HEK293 (cell line): Measurements from ENCODE around the gene ACTG1.

Source experiments
- CTCF ChIA-PET: fragments of 350-600 bp; formaldehyde crosslinking; extraction: SDS; loops from one replicate; lab custom pipeline; 2021; ENCODE audit warnings: antibody characterized with exemption; lab: Yijun Ruan, JAX
- POLR2A ChIA-PET: fragments of 300-600 bp; formaldehyde crosslinking; extraction: SDS; loops from one replicate; lab custom pipeline; 2020; ENCODE audit warnings: antibody characterized with exemption, inconsistent platforms; lab: Yijun Ruan, JAX
- H3K27ac ChIP-seq: fragments of 200-500 bp; sonication (Bioruptor generic); 2 replicates; pipeline ENCODE4 v1.5.1; 2014; ENCODE audit warnings: low read depth, low read length, control low read depth, inconsistent platforms; ENCODE audit errors: extremely low read depth
- H3K36me3 ChIP-seq, 2 experiments: fragments of 200-500 bp in 1 of 2; sonication (Bioruptor generic) in 1 of 2; 1 replicate in 1 of 2; 2 replicates in 1 of 2; pipeline ENCODE4 v1.5.1; 2014 to 2017; ENCODE audit warnings: inconsistent platforms in 2 of 2, low read length in 2 of 2; ENCODE audit not compliant: control insufficient read depth in 2 of 2, insufficient read depth in 1 of 2
- H3K4me1 ChIP-seq: fragments of 200-500 bp; sonication (Bioruptor generic); 2 replicates; pipeline ENCODE4 v1.5.1; 2014; ENCODE audit warnings: mild to moderate bottlenecking, low read length, inconsistent platforms; ENCODE audit not compliant: control insufficient read depth, insufficient read depth
- H3K4me3 ChIP-seq: 2 replicates; pipeline ENCODE4 v1.5.1; 2011; ENCODE audit warnings: low read depth, mild to moderate bottlenecking, control low read depth, low read length, moderate library complexity
- H3K9me3 ChIP-seq: fragments of 200-500 bp; sonication (Bioruptor generic); 2 replicates; pipeline ENCODE4 v1.5.1; 2014; ENCODE audit warnings: low read depth, low read length, inconsistent platforms; ENCODE audit not compliant: control insufficient read depth, insufficient read depth
- GLIS1 ChIP-seq: fragments of 450-650 bp; formaldehyde crosslinking; IDR thresholded peaks from 2 replicates; pipeline ENCODE4 v1.5.1; 2016; ENCODE audit warnings: missing biosample characterization, missing genetic modification characterization
- KLF17 ChIP-seq: fragments of 450-650 bp; formaldehyde crosslinking; IDR thresholded peaks from 2 replicates; pipeline ENCODE4 v1.5.1; 2016; ENCODE audit warnings: missing biosample characterization, missing genetic modification characterization
- SCRT2 ChIP-seq: fragments of 450-650 bp; formaldehyde crosslinking; IDR thresholded peaks from 2 replicates; pipeline ENCODE4 v1.5.1; 2016; ENCODE audit warnings: missing biosample characterization, missing genetic modification characterization
- TSHZ1 ChIP-seq: fragments of 450-650 bp; formaldehyde crosslinking; IDR thresholded peaks from 2 replicates; pipeline ENCODE4 v1.5.1; 2016; ENCODE audit warnings: missing biosample characterization, missing genetic modification characterization, borderline replicate concordance
- ZBTB26 ChIP-seq: fragments of 450-650 bp; formaldehyde crosslinking; optimal IDR thresholded peaks from 2 replicates; pipeline ENCODE3; 2016; ENCODE audit warnings: missing biosample characterization, mild to moderate bottlenecking, missing genetic modification characterization
- ZBTB49 ChIP-seq: fragments of 450-650 bp; formaldehyde crosslinking; IDR thresholded peaks from 2 replicates; pipeline ENCODE4 v1.5.1; 2016; ENCODE audit warnings: missing biosample characterization, missing genetic modification characterization, low read depth
- ZBTB8A ChIP-seq: fragments of 450-650 bp; formaldehyde crosslinking; IDR thresholded peaks from 2 replicates; pipeline ENCODE4 v1.5.1; 2016; ENCODE audit warnings: missing biosample characterization, missing genetic modification characterization
- ZIC2 ChIP-seq: fragments of 450-650 bp; formaldehyde crosslinking; IDR thresholded peaks from 2 replicates; pipeline ENCODE4 v1.5.1; 2016; ENCODE audit warnings: missing biosample characterization, missing genetic modification characterization
- ZNF266 ChIP-seq: fragments of 450-650 bp; formaldehyde crosslinking; IDR thresholded peaks from 2 replicates; pipeline ENCODE4 v1.5.1; 2016; ENCODE audit warnings: missing biosample characterization, missing genetic modification characterization, low read depth
- ZNF335 ChIP-seq: fragments of 450-650 bp; formaldehyde crosslinking; conservative IDR thresholded peaks from 2 replicates; pipeline ENCODE4 v1.5.1; 2016; ENCODE audit warnings: missing biosample characterization, missing genetic modification characterization
- ZNF37A ChIP-seq: fragments of 450-650 bp; IDR thresholded peaks from 2 replicates; pipeline ENCODE4 v1.5.1; 2018; ENCODE audit warnings: missing biosample characterization, missing genetic modification characterization
- ZNF398 ChIP-seq: fragments of 450-650 bp; formaldehyde crosslinking; IDR thresholded peaks from 2 replicates; pipeline ENCODE4 v1.5.1; 2017; ENCODE audit warnings: missing biosample characterization, missing genetic modification characterization
- ZNF423 ChIP-seq: fragments of 450-650 bp; formaldehyde crosslinking; IDR thresholded peaks from 2 replicates; pipeline ENCODE4 v1.5.1; 2016; ENCODE audit warnings: missing biosample characterization, missing genetic modification characterization
- ZNF48 ChIP-seq: fragments of 450-650 bp; formaldehyde crosslinking; IDR thresholded peaks from 2 replicates; pipeline ENCODE4 v1.5.1; 2016; ENCODE audit warnings: missing biosample characterization, missing genetic modification characterization
- ZNF518A ChIP-seq: fragments of 450-650 bp; formaldehyde crosslinking; conservative IDR thresholded peaks from 2 replicates; pipeline ENCODE4 v1.5.1; 2016; ENCODE audit warnings: low read depth, missing biosample characterization, missing genetic modification characterization
- ZNF701 ChIP-seq: fragments of 450-650 bp; formaldehyde crosslinking; IDR thresholded peaks from 2 replicates; pipeline ENCODE4 v1.5.1; 2016; ENCODE audit warnings: missing biosample characterization, missing genetic modification characterization
- ZNF785 ChIP-seq: fragments of 450-650 bp; formaldehyde crosslinking; IDR thresholded peaks from 2 replicates; pipeline ENCODE4 v1.5.1; 2016; ENCODE audit warnings: missing biosample characterization, missing genetic modification characterization
- ZNF843 ChIP-seq: fragments of 450-650 bp; formaldehyde crosslinking; IDR thresholded peaks from 2 replicates; pipeline ENCODE4 v1.5.1; 2016; ENCODE audit warnings: missing biosample characterization, missing genetic modification characterization
- ZSCAN23 ChIP-seq: fragments of 450-650 bp; formaldehyde crosslinking; IDR thresholded peaks from 2 replicates; pipeline ENCODE4 v1.5.1; 2016; ENCODE audit warnings: missing biosample characterization, missing genetic modification characterization

ACTG1 gene

GRCh38 chr17:81480140-81481072, 32.2 kb downstream of the ACTG1 start:
- H3K9me3 ChIP-seq, result no peaks in the 10 kb centered on the region
- CTCF ChIA-PET, result interaction anchor here (0.7 to 1.0 kb wide), 3 partner anchors 36 to 225 kb away, joined by 3 to 5 read pairs (median 4); no protein-coding TSS in a partner anchor
- no peaks in the 10 kb centered on the region for H3K36me3 ChIP-seq
- no peak overlapping the region for H3K27ac ChIP-seq
- no peaks in the 10 kb centered on the region; the same call in 1 of the 2 replicates for H3K4me1 ChIP-seq
- H3K4me3 ChIP-seq, result no peak overlapping the region
- POLR2A ChIA-PET, result no interaction called here
- TF ChIP-seq ZNF423 (tag by site-specific recombination) (no peak), ZNF48 (tag by site-specific recombination) (no peak), ZSCAN23 (no peak), ZNF37A (tag by site-specific recombination) (no peak), ZNF266 (tag by site-specific recombination) (no peak), ZNF785 (tag by site-specific recombination) (no peak), GLIS1 (tag by site-specific recombination) (peak; percentile 94), ZIC2 (tag by site-specific recombination) (no peak), KLF17 (tag by site-specific recombination) (peak; percentile 45; the same call in 1 of the 2 replicates), ZBTB49 (tag by site-specific recombination) (no peak), ZBTB26 (tag by site-specific recombination) (no peak), ZNF701 (tag by site-specific recombination) (no peak), SCRT2 (tag by site-specific recombination) (no peak), ZNF843 (tag by site-specific recombination) (no peak), TSHZ1 (tag by site-specific recombination) (no peak), ZNF398 (tag by site-specific recombination) (no peak), ZNF518A (tag by site-specific recombination) (no peak), ZBTB8A (0 out of 2 replicates have a peak, but pooled peaks have one; percentile 10), ZNF335 (tag by site-specific recombination) (peak; percentile 53)
